Central memory CD8-positive, alpha-beta T cell (primary cell): Measurements from ENCODE around the gene OSBPL6.

Experiments used
- ATAC-seq: fragments of 150-1000 bp; cut with Tn5 transposase; replicated peaks from 2 replicates; pipeline ENCODE4 v1.10.0; 2022; ENCODE audit warnings: mild to moderate bottlenecking, moderate FRiP score, moderate number of reproducible peaks; ENCODE audit not compliant: poor library complexity, severe bottlenecking; ENCODE audit errors: extremely low read depth
- DNase-seq, 2 donors: peaks; one replicate each; pipeline ENCODE4 v3.0.0; 2021; ENCODE audit warnings: low spot score in 2 of 2
- H3K27ac Mint-ChIP-seq: one replicate; pipeline ENCODE4 v1.8.0; 2022; ENCODE audit warnings: low read depth, mild to moderate bottlenecking, moderate library complexity, mixed read lengths
- H3K27me3 Mint-ChIP-seq: one replicate; pipeline ENCODE4 v1.8.0; 2022; ENCODE audit warnings: mixed read lengths
- H3K36me3 Mint-ChIP-seq: one replicate; pipeline ENCODE4 v1.8.0; 2022; ENCODE audit warnings: mild to moderate bottlenecking, moderate library complexity, mixed read lengths; ENCODE audit not compliant: insufficient read depth
- H3K4me1 Mint-ChIP-seq: one replicate; pipeline ENCODE4 v1.8.0; 2022; ENCODE audit warnings: mixed read lengths
- H3K4me3 Mint-ChIP-seq: one replicate; pipeline ENCODE4 v1.8.0; 2022; ENCODE audit warnings: mild to moderate bottlenecking, moderate library complexity, mixed read lengths
- H3K9me3 Mint-ChIP-seq: one replicate; pipeline ENCODE4 v1.8.0; 2022; ENCODE audit warnings: mixed read lengths

The OSBPL6 gene

DNA sequence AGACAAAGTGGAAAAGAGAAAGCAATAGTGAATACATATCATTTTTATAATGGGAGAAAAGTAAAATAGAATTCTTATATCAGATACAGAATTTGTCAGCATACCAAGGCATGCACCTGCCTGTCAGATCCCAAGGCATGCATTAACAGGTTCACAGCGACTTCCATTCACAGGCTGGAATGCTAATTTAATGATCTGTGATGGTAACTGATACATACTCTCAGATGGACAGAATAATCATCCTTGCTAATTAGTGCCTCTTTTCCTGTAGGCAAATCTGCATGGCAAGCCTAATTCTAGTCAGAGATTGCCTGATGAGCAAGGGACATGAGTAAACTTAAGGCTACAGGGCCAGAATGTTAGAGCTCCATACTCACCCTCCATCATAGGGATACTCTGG, 180.6 kb downstream of the OSBPL6 start:
- no peak overlapping the region for H3K4me3 Mint-ChIP-seq
- H3K4me1 Mint-ChIP-seq = no peaks in the 10 kb centered on the region
- no peaks in the 10 kb centered on the region for H3K36me3 Mint-ChIP-seq
- DNase-seq = no peak
- ATAC-seq = no peak
- no peak overlapping the region for H3K27ac Mint-ChIP-seq
- H3K9me3 Mint-ChIP-seq = no peaks in the 10 kb centered on the region
- H3K27me3 Mint-ChIP-seq = peaks cover 44% of the 10 kb centered on the region

DNA sequence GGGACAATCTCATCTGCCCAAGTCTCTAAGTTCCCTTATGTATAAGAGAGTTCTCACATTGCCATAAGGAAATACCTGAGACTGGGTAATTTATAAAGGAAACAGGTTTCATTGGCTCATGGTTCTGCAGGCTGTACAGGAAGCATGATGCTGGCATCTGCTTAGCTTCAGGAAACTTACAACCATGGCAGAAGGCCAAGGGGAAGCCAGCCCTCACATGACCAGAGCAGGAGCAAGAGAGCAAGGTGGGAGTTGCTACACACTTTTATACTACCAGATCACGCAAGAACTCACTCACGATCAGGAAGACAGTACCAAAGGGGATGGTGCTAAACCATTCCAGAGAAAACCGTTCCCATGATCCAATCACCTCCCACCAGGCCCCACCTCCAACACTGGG, 182.7 kb downstream of the OSBPL6 start:
- ATAC-seq (no peak), DNase-seq (no peak)
- Mint-ChIP-seq H3K27ac (no peak overlapping the region), H3K9me3 (no peaks in the 10 kb centered on the region), H3K27me3 (peaks cover 44% of the 10 kb centered on the region), H3K36me3 (no peaks in the 10 kb centered on the region), H3K4me1 (no peaks in the 10 kb centered on the region), H3K4me3 (no peak overlapping the region)

DNA sequence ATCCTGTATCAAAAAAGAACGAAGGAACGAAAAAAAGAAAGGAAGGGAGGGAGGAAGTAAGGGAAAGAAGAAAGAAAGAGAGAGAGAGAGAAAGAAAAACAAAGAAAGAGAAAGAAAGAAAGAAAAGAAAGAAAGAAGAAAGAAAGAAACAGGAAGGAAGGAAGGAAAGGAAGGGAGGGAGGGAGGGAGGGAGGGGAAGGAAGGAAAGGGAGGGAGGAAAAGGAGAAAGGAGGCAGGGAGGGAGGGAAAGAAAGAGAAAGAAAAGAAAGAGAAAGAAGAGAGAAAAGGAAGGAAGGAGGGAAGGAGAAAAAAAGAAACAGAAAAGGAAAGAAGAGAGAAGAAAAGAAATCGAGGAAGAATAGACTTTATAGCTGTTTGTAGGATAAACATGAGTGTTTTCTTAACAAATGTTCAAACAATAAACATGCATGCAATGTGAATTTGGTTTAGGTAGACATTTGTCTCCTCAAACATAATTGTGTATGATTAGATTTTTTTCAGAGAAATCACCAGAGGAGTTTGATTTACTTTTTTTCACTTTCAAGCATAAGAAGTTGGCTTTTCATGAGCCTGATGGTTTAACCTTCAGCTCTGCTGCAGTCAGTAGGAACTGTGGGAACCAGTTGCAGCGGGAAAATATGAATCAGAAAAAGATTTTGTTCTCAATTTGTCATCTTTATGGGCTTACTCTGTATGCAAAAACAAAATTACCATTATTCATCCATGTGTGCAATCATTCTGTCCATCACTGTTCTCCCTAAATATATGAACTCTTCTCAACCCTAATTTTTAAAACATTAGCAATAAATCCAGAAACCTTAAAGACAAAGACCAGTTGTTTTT, 185.1 kb downstream of the OSBPL6 start:
- no peak overlapping the region for H3K4me3 Mint-ChIP-seq
- no peaks in the 10 kb centered on the region for H3K36me3 Mint-ChIP-seq
- H3K4me1 Mint-ChIP-seq = no peaks in the 10 kb centered on the region
- no peak for DNase-seq
- peaks cover 34% of the 10 kb centered on the region for H3K27me3 Mint-ChIP-seq
- no peaks in the 10 kb centered on the region for H3K9me3 Mint-ChIP-seq
- H3K27ac Mint-ChIP-seq = no peak overlapping the region
- ATAC-seq = no peak

DNA sequence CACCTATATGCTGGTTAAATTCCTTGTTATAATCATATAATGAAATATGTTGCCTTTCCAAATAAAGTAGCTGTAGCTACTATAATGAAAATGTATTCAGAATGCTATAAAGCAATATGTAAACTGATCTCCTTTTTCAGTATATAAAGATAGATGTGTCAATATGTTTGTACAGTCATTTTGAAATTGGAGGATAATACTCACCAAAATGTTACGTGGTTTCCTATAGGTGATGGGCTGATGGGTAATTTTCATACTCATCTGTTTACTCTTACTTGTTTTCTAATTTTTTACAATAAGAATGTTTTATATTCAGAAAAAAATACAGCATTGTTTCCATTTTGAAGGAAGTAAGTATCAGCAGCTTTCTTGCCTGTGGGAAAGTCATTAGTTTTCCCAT, 186.5 kb downstream of the OSBPL6 start:
- no peaks in the 10 kb centered on the region for H3K9me3 Mint-ChIP-seq
- H3K4me1 Mint-ChIP-seq = no peaks in the 10 kb centered on the region
- no peaks in the 10 kb centered on the region for H3K36me3 Mint-ChIP-seq

DNA sequence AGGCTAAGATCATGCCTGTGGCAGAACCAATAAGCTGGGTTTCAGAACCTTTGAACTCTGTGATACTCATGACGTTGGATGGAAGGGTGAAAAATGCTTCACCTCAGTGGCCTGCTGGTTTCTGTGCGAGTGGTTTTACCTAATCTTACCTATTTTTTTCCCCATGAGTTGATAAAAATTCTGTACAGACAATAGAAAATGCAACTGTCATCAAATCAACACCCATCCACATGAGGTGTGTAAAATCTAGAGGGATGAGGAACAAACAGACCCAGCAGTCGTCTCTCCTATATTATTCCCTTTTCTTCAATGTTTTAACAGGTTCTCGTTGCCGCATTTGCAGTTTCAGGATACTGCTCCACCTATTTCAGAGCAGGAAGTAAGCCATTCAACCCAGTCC, 189.4 kb downstream of the OSBPL6 start:
- Mint-ChIP-seq H3K36me3 (no peaks in the 10 kb centered on the region), H3K9me3 (no peaks in the 10 kb centered on the region), H3K4me1 (peaks cover 5% of the 10 kb centered on the region), H3K4me3 (no peak overlapping the region), H3K27ac (no peak overlapping the region), H3K27me3 (no peaks in the 10 kb centered on the region)
- ATAC-seq = no peak
- no peak for DNase-seq

More for the DNA sequence above, 186.5 kb downstream of the OSBPL6 start:
- H3K27ac Mint-ChIP-seq = no peak overlapping the region
- H3K4me3 Mint-ChIP-seq = no peak overlapping the region
- ATAC-seq (no peak), DNase-seq (no peak)
- H3K27me3 Mint-ChIP-seq = peaks cover 20% of the 10 kb centered on the region

DNA sequence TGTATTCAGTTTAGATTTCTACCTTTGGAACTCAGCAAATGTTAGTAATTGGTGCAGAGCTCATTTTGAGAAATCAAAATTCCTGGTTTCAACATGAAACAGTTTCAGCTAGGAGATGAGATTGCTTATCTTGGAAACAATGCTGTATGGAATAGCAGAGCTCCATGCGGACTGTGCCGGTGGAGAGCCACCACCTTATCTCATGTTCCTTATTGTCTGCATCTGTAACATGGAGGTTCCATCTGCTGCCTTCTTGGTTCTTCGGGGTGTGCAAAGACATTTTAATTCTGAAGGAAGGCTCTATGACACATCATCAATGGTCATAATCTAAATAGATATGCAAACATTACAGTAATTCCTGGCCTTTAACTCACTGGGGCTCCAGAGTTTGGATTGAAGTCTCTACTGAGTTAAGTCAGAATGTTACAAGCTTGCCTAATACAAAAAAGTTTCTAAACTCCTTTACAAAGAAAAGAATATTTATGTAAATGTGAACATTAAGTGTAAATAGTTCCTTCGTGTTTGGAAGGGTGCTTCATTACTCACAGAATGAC, 191.4 kb downstream of the OSBPL6 start:
- Mint-ChIP-seq H3K9me3 (no peaks in the 10 kb centered on the region), H3K36me3 (no peaks in the 10 kb centered on the region), H3K4me1 (peaks cover 5% of the 10 kb centered on the region), H3K27ac (no peak overlapping the region), H3K4me3 (no peak overlapping the region), H3K27me3 (peaks cover 8% of the 10 kb centered on the region)
- DNase-seq = no peak
- no peak for ATAC-seq

DNA sequence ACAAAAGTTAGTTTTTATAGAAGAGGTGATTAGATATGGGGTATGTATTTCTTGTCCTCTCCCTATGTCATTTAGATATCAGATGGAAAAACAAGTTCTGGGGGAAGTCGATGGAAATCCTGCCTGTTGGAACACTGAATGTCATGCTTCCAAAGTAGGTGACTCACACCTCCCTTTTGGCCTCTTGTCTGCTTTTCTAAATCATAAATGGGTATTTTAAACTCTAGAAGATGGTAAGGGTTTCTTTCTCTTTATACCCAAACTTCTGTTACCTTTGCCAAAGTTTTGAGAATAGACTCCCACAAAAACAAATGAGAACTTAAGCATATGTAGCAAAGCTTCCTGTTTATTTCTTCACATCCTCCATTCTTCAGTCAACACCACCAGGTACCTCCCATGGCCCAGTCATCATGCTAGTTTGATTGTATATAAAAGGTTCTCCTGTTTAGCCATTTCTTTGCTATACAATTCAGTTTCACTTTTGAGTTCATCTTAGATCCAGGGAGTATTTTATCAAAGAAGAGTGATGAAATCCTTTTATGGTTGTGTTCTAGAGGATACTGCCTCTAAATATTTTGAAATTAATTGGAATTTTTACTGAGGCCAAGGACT, 192.8 kb downstream of the OSBPL6 start:
- ATAC-seq = no peak
- no peak overlapping the region for H3K4me3 Mint-ChIP-seq
- DNase-seq = no peak
- no peaks in the 10 kb centered on the region for H3K9me3 Mint-ChIP-seq
- H3K27ac Mint-ChIP-seq = no peak overlapping the region
- H3K27me3 Mint-ChIP-seq = peaks cover 9% of the 10 kb centered on the region
- peaks cover 5% of the 10 kb centered on the region for H3K4me1 Mint-ChIP-seq
- H3K36me3 Mint-ChIP-seq = no peaks in the 10 kb centered on the region

DNA sequence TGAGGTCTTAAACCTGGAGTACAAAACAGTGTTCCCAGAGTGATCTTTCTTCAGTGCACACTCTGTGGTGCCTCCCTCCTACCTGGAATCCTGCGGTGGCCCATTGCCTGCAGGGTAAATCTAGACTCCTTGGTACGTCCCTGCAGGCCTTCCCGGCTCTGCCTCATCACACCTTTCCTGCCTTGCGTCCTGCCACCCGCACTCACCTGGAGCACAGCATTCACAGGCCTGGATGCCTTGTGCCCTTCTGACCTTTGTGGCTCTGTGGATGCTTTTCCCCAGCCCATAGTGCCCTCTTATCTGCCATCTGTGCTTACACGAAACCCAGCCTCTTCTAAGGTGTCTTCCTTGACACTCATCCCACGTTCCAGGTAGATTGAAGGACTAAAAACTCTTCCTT, 194.0 kb downstream of the OSBPL6 start:
- H3K4me3 Mint-ChIP-seq = no peak overlapping the region
- no peaks in the 10 kb centered on the region for H3K9me3 Mint-ChIP-seq
- DNase-seq (no peak), ATAC-seq (no peak)
- peaks cover 9% of the 10 kb centered on the region for H3K27me3 Mint-ChIP-seq
- H3K27ac Mint-ChIP-seq = no peak overlapping the region
- peaks cover 5% of the 10 kb centered on the region for H3K4me1 Mint-ChIP-seq
- no peaks in the 10 kb centered on the region for H3K36me3 Mint-ChIP-seq

DNA sequence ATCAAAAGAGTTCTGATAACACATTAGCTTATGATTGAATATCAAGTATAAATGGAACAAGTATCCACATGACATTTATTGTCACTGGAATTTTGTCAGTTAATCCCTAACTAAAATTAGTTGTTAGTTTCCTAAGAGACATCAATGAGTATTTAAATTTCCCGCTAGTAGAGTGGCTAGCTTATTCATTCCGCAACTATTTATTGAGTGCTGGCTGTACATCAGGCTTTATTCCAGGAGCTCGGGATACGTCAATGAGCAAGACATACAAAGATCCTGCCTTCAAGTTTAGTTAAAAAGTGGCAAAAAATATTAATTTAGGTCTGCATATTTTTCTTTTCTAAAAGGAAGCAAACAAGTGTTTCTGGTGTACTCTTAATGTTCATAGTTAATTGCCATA, 197.4 kb downstream of the OSBPL6 start:
- Mint-ChIP-seq H3K27me3 (peaks cover 9% of the 10 kb centered on the region), H3K4me1 (peaks cover 5% of the 10 kb centered on the region), H3K27ac (no peak overlapping the region), H3K4me3 (no peak overlapping the region), H3K36me3 (no peaks in the 10 kb centered on the region), H3K9me3 (no peaks in the 10 kb centered on the region)
- ATAC-seq (no peak), DNase-seq (no peak)

DNA sequence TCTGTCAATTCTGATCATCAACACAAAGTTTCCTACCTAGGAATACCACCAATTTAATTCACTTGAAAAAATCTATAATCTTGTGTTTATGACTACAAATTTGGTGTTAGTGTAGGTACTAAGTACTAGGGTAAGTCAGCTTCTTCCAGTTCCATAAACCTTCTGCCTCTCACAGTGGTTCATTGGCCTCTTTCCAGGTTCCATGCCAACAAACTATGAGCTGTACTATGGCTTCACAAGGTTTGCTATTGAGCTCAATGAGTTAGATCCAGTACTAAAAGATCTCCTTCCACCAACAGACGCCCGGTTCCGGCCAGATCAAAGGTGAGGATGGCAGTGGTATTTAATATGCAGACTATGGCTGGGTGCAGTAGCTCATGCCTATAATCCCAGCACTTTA, 197.9 kb downstream of the OSBPL6 start:
- H3K27me3 Mint-ChIP-seq = peaks cover 9% of the 10 kb centered on the region
- DNase-seq (no peak), ATAC-seq (no peak)
- no peak overlapping the region for H3K4me3 Mint-ChIP-seq
- no peaks in the 10 kb centered on the region for H3K36me3 Mint-ChIP-seq
- H3K27ac Mint-ChIP-seq = no peak overlapping the region
- no peaks in the 10 kb centered on the region for H3K9me3 Mint-ChIP-seq
- peaks cover 3% of the 10 kb centered on the region for H3K4me1 Mint-ChIP-seq

DNA sequence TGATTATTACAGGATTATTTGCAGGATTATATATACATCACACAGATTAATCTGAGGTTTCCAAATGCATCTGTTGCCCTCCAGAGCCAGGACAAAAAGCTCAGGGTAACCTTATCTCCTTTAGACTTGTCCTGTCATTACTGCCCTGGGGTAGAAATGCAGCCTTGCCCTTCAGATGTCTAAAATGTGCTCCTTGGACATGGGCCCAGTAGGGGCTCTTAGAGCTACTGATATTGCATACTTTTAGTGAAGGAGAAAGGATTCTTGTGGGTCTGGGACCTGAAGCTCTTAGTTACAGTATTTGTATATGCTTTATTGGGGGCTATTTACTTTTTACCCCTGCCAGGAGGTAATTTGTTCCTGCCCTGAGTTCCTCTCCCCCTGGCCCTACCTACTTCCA, 200.5 kb downstream of the OSBPL6 start:
- Mint-ChIP-seq H3K27ac (no peak overlapping the region), H3K27me3 (peaks cover 9% of the 10 kb centered on the region), H3K4me1 (no peaks in the 10 kb centered on the region), H3K36me3 (no peaks in the 10 kb centered on the region), H3K4me3 (no peak overlapping the region), H3K9me3 (no peaks in the 10 kb centered on the region)
- DNase-seq (no peak), ATAC-seq (no peak)

DNA sequence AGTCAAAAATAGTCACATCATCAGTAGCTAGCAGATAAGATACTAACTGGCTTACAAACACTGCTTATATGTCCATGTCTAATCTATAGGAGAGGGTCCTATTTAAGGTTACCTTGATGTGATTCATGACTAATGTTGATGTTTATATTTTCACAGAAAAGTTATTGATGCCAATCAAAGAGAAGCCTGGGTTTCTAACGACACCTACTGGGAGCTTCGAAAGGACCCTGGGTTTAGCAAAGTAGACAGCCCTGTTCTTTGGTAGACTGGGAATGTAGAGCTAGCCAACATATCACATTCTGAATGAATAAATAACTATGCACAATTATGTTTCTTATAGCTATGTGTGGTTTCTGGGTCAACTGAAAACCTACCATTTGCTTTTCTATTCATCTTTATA, 201.0 kb downstream of the OSBPL6 start:
- H3K4me1 Mint-ChIP-seq = no peaks in the 10 kb centered on the region
- H3K36me3 Mint-ChIP-seq = no peaks in the 10 kb centered on the region
- no peaks in the 10 kb centered on the region for H3K9me3 Mint-ChIP-seq
- H3K27ac Mint-ChIP-seq = no peak overlapping the region
- no peak for ATAC-seq
- peaks cover 4% of the 10 kb centered on the region for H3K27me3 Mint-ChIP-seq
- no peak overlapping the region for H3K4me3 Mint-ChIP-seq
- DNase-seq = no peak

DNA sequence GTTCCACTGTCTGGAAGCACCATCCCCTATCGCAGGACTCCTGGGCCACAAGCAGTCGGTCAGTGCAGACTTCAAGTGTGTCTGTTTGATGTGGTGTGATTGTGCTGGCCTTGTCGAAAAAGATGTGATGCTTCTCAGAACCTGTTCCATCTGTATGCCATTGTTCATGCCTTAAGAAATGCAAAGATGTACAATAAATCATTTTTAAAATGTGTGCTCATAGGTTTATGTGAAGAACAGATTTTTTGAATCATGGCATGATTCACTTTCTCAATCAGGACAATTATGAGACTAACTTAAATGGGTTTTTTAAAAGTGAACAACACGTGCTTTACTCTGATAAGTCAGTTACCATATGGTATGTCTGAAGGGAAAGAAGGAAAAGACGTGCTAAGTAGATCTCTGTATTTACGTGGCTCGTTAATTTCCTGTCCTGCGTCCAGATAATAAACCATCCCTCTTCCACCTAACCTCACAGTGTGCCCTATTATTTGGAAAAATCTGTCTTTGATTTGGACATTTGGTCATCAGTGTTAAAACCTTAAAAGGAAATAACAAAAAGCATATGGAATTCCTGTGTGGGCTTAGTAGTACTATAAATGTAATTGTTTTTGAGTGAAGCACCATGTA, 201.7 kb downstream of the OSBPL6 start:
- no peak overlapping the region for H3K27ac Mint-ChIP-seq
- H3K4me3 Mint-ChIP-seq = no peak overlapping the region
- H3K36me3 Mint-ChIP-seq = no peaks in the 10 kb centered on the region
- H3K4me1 Mint-ChIP-seq = no peaks in the 10 kb centered on the region
- DNase-seq = no peak
- no peaks in the 10 kb centered on the region for H3K9me3 Mint-ChIP-seq
- ATAC-seq = no peak
- H3K27me3 Mint-ChIP-seq = no peaks in the 10 kb centered on the region
